Activated T-helper 1 cell treated with anti-CD3 and anti-CD28 coated beads, Interleukin-12 subunit alpha, Interleukin-12 subunit beta, Interleukin-2, Interleukin-4 antibody, amounts not matched to agents 30 ng/mL and 10 ng/mL and 1 ng/mL, durations not matched to agents 14 hours and 24 hours and 36 hours (primary cell): ENCODE results near the gene WNT3. TPM values are rescaled to one million over a fixed set of nuclear protein-coding genes. Genes with fewer than 3 reads are reported as not detected.

Source experiments
- DNase-seq: peaks from one replicate; pipeline ENCODE4 v3.0.0; 2021; ENCODE audit warnings: low spot score
- H3K27ac Mint-ChIP-seq: one replicate; pipeline ENCODE4 v1.8.0; 2021; ENCODE audit warnings: mild to moderate bottlenecking, mixed read lengths
- H3K27me3 Mint-ChIP-seq: one replicate; pipeline ENCODE4 v1.8.0; 2022; ENCODE audit warnings: mild to moderate bottlenecking, moderate library complexity, mixed read lengths; ENCODE audit not compliant: insufficient read depth
- H3K36me3 Mint-ChIP-seq: one replicate; pipeline ENCODE4 v1.8.0; 2021; ENCODE audit warnings: low read depth, mixed read lengths
- H3K4me1 Mint-ChIP-seq: one replicate; pipeline ENCODE4 v1.8.0; 2021; ENCODE audit warnings: low read depth, mixed read lengths
- H3K4me3 Mint-ChIP-seq: one replicate; pipeline ENCODE4 v1.8.0; 2021; ENCODE audit warnings: mild to moderate bottlenecking, moderate library complexity, mixed read lengths
- H3K9me3 Mint-ChIP-seq: one replicate; pipeline ENCODE4 v1.8.0; 2021; ENCODE audit warnings: mixed read lengths
- intact Hi-C: fragments of 100-400 bp; cut with micrococcal nuclease; formaldehyde crosslinking; loops from one replicate; pipeline ENCODE4 v1.15.1; 2024
- total RNA-seq: library from RNA; stranded (reverse); gene quantifications from 2 replicates; pipeline ENCODE4 v1.2.3, GENCODE V29; 2022

The WNT3 gene
- total RNA-seq, 1 donor from 2014 or later = 0.05 TPM

DNA sequence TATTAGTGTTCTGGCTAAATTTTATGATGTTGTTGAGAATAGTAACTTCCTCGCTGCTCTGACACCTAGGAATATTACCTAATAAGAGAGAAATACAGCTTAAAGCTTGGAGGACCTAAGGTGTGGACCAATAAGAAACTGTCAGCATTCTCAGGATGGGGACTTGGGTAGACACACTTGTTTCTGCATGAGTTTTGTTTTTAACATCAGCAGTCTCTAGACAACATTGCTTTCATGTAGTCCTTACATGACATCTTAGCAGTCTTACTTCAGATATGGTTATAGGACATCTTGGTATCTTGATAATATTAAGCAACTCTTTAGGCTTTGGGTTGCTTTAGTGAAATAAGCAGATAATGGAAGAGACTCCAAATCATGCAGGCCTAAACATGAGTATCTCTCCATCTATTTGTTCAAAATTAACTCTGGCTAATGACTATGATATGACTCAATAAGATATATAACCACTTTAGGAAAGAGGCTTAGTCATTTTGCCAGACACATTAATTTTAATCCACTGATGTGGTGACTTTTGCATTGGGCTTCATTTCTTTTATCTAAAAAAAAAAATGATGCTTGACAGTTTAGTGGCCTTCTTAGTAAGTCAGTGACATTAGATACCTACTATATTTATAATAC, 84.5 kb downstream of the WNT3 start:
- H3K27ac Mint-ChIP-seq = no peak overlapping the region
- intact Hi-C loops = no loop called here
- no peak overlapping the region for H3K4me3 Mint-ChIP-seq
- no peak for DNase-seq
- no peaks in the 10 kb centered on the region for H3K9me3 Mint-ChIP-seq
- no peaks in the 10 kb centered on the region for H3K27me3 Mint-ChIP-seq
- H3K36me3 Mint-ChIP-seq = peaks cover 14% of the 10 kb centered on the region
- no peaks in the 10 kb centered on the region for H3K4me1 Mint-ChIP-seq

DNA sequence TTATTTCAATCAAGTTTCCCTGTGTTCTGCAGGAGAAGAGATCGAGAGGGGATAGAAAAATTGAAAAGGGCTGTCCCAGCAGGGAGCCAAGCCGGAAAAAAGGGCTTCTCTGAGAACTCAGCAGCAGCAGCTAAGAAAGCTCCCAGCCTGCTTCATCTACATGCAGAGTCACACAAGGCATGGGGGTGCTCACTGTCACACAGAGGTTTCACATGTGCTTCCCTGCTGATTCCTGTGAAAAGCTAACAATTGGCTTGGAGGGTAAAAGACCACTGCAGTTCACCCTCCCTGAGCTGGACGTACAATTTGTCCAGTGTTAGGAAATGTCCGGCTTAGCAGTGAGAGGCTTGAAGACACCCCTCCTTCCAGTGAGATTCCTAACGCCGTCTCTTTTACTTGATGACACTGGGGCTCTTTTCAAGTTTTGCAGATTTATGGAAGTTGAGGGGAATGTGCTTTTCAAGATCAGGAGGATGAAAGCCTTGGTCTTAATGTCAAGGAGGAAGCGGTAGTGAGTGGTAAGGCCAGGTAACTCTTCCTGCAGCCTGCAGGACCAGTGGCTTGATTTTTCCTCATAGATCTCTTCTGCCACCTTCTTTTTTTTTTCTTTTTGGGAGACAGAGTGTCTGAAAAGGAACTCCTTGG, 85.6 kb downstream of the WNT3 start:
- no peak for DNase-seq
- no peaks in the 10 kb centered on the region for H3K9me3 Mint-ChIP-seq
- H3K27me3 Mint-ChIP-seq = no peaks in the 10 kb centered on the region
- intact Hi-C loops = no loop called here
- H3K4me3 Mint-ChIP-seq = no peak overlapping the region
- H3K27ac Mint-ChIP-seq = no peak overlapping the region
- H3K36me3 Mint-ChIP-seq = peaks cover 14% of the 10 kb centered on the region
- no peaks in the 10 kb centered on the region for H3K4me1 Mint-ChIP-seq

DNA sequence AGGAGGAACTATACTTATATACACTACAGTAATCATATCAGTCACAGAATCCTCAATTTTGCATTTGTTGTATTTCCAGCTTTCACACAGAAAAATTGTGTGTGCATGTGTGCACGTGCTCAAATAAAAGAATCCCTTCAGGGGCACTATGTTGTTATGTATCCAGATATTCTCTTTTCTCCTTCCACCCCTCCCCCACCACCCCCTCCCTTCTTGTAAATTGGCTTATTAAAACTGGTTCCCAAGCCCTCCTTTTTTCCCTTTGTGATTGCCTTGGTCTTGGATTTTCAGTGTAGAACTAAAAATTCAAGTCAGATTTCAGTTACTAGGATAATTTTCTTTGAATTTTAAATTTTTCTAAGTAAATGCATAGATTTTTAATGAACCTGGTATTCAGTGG, 86.3 kb downstream of the WNT3 start:
- Mint-ChIP-seq H3K4me3 (no peak overlapping the region), H3K27ac (no peak overlapping the region), H3K9me3 (no peaks in the 10 kb centered on the region), H3K4me1 (no peaks in the 10 kb centered on the region), H3K27me3 (no peaks in the 10 kb centered on the region), H3K36me3 (peaks cover 11% of the 10 kb centered on the region)
- intact Hi-C loops = no loop called here
- no peak for DNase-seq

DNA sequence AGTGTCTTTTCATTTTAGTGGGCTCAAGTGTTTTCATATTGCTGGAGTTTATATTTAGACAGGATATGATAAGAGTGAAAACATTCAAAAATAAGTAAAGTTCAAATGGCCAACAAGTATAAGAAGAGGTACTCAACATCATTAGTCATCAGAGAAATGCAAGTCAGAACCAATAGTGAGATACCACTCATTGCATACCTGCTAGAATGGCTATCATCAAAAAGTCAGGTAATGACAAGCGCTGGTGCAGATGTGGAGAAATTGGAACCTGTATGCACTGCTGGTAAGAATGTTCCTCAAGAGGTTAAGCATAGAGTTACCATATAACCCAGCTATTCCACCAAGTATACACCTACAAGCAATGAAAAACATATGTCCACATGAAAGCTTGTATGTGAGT, 87.8 kb downstream of the WNT3 start:
- Mint-ChIP-seq H3K4me3 (no peak overlapping the region), H3K27me3 (no peaks in the 10 kb centered on the region), H3K27ac (no peak overlapping the region), H3K4me1 (no peaks in the 10 kb centered on the region), H3K36me3 (peaks cover 14% of the 10 kb centered on the region), H3K9me3 (no peaks in the 10 kb centered on the region)
- DNase-seq = no peak
- intact Hi-C loops = no loop called here

DNA sequence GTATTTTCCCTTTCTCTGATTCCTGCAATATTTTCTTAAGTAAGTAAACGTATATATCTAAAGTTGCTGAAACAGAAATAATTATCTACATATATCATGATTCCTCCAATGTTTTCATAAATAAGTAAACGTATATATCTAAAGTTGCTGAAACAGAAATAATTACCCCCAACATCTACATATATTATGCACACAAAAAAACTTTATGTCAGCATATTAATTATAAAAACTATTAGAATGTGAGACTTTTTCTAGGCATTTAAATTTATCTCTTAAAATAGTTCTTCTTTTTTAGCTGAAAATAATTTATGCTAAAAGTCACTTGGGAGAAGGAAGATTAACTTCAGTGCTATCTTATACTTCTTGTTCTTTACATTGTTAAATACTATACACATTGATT, 88.5 kb downstream of the WNT3 start:
- Mint-ChIP-seq H3K27me3 (no peaks in the 10 kb centered on the region), H3K27ac (no peak overlapping the region), H3K9me3 (no peaks in the 10 kb centered on the region), H3K4me3 (no peak overlapping the region), H3K4me1 (no peaks in the 10 kb centered on the region), H3K36me3 (peaks cover 14% of the 10 kb centered on the region)
- no peak for DNase-seq
- intact Hi-C loops = no loop called here

DNA sequence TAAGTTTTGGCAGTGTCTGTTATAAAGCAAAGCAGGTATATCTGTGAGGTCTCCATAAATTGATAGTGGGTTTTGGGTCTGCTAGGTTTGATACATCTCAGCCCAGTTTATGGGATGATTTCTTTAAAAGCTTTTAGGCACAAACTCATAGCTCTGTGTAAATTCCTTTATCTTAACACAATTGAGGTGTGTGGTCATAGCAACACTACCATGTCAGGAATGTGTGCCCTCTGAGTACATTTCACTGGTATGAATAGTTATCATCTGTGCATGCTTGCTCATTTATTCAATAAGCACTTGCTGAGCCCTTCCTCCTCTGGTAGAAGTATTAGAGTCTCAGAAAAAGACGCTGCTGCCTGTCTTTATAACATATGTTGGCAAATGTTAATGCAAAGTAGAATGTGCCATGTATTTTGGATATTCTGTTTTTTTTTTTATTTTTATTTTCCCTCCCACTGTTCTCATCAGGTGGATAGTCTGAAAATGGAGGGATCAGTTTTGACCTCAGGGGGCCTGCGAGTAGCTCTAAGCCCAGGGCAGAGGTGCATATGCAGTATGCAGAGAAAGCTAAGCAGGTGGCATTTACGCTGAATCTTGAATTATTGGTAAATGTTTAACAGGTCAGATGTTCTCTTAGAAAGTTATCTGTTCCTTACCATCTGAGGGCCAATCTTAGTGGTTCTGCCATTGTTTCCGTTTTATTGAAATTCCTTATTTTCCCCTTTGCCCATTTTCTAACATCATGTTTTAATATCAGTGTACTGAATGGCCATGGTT, 90.7 kb downstream of the WNT3 start:
- Mint-ChIP-seq H3K27me3 (no peaks in the 10 kb centered on the region), H3K27ac (no peak overlapping the region), H3K4me1 (no peaks in the 10 kb centered on the region), H3K4me3 (no peak overlapping the region), H3K36me3 (peaks cover 16% of the 10 kb centered on the region), H3K9me3 (no peaks in the 10 kb centered on the region)
- intact Hi-C loops = no loop called here
- no peak for DNase-seq

DNA sequence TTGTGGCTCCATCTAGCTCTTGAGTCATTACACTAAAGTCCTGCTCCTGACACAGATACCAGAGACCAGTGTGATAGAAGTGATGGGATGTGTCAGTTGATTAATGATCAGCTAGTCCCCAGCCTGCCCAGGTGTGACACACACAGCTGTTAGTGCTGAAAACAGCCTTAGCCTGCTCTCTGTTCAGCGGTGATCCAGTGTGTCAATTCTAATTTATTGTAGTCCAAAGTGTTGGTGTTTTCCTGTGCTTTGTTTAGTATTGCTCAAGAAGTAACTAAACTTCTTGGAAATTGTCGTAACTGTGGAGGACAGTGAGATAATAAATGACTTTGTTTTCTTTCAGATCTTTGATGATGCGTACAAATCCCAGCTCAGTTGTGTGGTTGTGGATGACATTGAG, 92.3 kb downstream of the WNT3 start:
- no peak for DNase-seq
- Mint-ChIP-seq H3K27ac (no peak overlapping the region), H3K36me3 (peaks cover 17% of the 10 kb centered on the region), H3K9me3 (no peaks in the 10 kb centered on the region), H3K4me3 (no peak overlapping the region), H3K4me1 (no peaks in the 10 kb centered on the region), H3K27me3 (no peaks in the 10 kb centered on the region)
- intact Hi-C loops = no loop called here

DNA sequence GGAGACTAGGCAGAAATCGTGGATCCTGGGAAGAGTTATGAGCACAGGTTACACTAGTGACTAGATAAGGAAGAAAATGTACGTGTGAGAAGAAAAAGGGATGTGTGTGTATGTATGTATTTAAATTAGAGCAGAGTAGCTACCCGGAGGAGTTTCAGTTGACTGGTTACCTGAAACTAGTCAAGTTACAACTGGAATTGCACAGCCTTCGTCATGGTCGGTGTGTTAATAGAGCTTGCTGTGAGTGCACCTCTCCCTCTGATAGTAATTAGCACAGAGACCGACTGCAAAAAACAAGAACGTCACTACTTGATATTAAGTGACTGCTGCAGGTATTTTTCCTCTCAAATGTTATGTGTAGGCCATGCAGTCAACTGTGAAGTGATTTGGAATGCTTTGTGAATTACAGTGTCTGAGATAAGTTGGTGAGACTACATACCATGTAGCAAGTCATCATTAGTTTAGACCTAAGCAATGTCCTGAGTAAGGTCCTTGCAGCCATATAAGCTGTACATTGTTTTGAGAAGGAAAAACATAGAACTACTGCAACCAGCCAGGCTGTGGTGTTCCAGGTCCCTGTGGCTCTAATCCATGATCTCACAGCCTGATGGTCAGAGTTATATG, 95.7 kb downstream of the WNT3 start:
- no peaks in the 10 kb centered on the region for H3K4me1 Mint-ChIP-seq
- intact Hi-C loops = no loop called here
- no peak overlapping the region for H3K4me3 Mint-ChIP-seq
- H3K9me3 Mint-ChIP-seq = no peaks in the 10 kb centered on the region
- no peak for DNase-seq
- H3K27ac Mint-ChIP-seq = no peak overlapping the region
- H3K27me3 Mint-ChIP-seq = no peaks in the 10 kb centered on the region
- peaks cover 10% of the 10 kb centered on the region for H3K36me3 Mint-ChIP-seq

DNA sequence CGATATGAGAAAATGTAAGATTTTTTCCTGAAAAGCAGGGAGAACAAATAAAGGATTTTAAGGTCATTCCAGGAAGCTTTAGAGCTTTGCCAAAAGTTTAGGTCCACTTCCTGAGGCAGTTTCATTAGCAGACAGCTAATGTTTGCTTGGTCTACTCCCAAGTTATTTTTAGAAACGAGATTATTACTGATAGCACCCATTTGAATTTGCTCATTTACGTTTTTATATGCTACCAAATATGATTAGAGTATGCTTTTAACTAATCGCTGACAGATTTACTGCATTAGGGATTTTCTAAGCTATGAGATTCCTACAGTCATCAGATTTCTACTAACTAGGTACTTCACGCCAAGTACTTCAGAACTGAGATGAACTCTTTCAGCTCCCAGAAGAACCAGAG, 98.1 kb downstream of the WNT3 start:
- intact Hi-C loops = no loop called here
- H3K4me1 Mint-ChIP-seq = no peaks in the 10 kb centered on the region

DNA sequence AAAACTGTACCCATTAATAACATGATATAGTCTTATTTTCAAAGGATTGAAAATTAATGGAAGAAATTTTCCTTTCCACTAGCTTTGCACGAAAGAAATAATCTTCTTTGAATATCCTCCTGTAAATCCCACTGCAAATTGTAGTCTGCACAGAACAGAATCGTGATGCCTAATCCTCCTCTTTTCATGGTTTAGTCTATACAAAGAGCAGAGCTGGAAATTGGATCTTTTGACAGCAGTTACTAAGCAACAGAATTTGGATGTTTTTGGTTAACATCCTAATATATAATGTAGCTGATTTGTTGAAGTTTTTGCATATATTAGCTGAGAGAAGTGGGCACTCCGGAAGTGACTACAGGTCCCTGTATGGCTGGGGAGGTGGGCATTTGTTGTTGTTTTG, 98.6 kb downstream of the WNT3 start:
- no peak overlapping the region for H3K4me3 Mint-ChIP-seq
- no peaks in the 10 kb centered on the region for H3K9me3 Mint-ChIP-seq
- DNase-seq = no peak
- no peaks in the 10 kb centered on the region for H3K27me3 Mint-ChIP-seq
- H3K27ac Mint-ChIP-seq = no peak overlapping the region
- H3K36me3 Mint-ChIP-seq = peaks cover 11% of the 10 kb centered on the region
- no peaks in the 10 kb centered on the region for H3K4me1 Mint-ChIP-seq
- intact Hi-C loops = loop anchor here (5.0 kb wide), 1 partner anchor 357 kb away; no protein-coding TSS in a partner anchor

More for the DNA sequence above, 98.1 kb downstream of the WNT3 start:
- H3K27ac Mint-ChIP-seq = no peak overlapping the region
- H3K9me3 Mint-ChIP-seq = no peaks in the 10 kb centered on the region
- peaks cover 11% of the 10 kb centered on the region for H3K36me3 Mint-ChIP-seq
- H3K4me3 Mint-ChIP-seq = no peak overlapping the region
- no peak for DNase-seq
- H3K27me3 Mint-ChIP-seq = no peaks in the 10 kb centered on the region

DNA sequence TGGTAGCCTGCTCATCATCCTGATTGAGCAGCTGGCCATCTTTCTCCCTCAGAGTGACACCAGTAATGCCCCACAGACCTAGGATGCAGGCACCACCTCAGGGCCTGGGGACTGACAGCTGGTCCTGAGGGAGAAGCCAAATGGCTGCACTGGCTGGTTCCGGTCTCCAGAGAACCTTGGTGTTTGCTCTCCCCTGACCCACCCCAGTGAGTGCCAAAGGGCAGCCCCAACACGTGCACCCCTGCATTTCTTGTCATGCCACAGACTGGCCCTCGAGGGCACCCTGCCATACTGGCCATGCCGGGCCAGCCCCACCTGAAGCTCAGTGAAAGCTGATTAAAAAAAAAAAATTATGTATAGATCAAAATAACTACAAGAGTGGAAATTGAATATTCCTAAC, 100.5 kb downstream of the WNT3 start:
- peaks cover 10% of the 10 kb centered on the region for H3K4me1 Mint-ChIP-seq
- no peaks in the 10 kb centered on the region for H3K9me3 Mint-ChIP-seq
- no peak overlapping the region for H3K4me3 Mint-ChIP-seq
- peaks cover 14% of the 10 kb centered on the region for H3K36me3 Mint-ChIP-seq
- no peaks in the 10 kb centered on the region for H3K27me3 Mint-ChIP-seq
- no peak overlapping the region for H3K27ac Mint-ChIP-seq
- no peak for DNase-seq
- intact Hi-C loops = loop anchor here (5.0 kb wide), 1 partner anchor 359 kb away; no protein-coding TSS in a partner anchor
